NCI-H2107 (cell line): Measurements from ENCODE around the gene PDP2.
"Not testable (repeated sequence)": the region's sequence is repeated elsewhere in the genome, so short reads cannot be mapped to it uniquely, and the experiment has no call there.

Experiments used
- DNase-seq: peaks from one replicate; lab custom pipeline; 2025; lab: John Stamatoyannopoulos, UW

Gene PDP2

DNA sequence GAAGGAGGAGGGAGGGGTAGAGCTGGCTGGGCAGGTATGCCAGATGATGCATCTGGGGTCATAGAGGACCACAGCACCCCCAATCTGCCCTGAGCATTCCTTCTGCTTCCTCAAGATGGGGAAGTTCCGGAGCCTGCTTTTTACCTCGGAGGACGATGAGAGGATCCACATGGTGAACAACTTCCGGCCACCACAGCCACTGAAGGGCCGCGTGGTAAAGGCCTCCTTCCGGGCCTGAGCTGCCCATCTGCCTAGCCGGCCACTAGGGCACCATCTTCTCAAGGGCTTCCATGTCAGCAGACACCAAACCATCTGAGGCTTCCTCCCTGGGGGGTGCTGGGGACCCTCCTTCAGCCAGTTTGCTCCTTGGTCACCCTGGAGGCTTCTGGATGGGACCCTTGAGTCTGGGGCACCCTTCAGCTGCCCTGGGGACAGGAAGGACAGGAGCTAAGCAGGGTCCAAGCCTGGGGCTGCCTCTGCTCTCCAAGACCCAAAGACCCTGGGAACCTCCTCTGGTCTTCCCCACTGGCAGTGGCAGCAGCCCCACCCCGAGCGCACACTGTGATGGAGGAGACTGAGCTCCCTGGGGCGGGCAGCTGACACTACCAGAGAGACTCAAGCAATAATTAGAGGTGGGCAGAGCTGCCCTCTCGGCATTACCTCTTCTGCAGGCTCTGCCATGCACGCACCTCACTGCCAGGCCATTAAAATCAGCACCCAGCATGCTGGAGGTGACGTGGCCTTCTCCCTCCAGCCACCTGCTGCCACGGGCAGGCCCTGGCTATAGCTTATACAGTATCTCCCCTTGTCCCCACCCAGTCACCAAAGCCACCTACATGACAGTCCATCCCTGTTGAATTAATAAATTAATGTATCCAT, 26.8 kb upstream of the PDP2 start:
- DNase-seq = no peak

DNA sequence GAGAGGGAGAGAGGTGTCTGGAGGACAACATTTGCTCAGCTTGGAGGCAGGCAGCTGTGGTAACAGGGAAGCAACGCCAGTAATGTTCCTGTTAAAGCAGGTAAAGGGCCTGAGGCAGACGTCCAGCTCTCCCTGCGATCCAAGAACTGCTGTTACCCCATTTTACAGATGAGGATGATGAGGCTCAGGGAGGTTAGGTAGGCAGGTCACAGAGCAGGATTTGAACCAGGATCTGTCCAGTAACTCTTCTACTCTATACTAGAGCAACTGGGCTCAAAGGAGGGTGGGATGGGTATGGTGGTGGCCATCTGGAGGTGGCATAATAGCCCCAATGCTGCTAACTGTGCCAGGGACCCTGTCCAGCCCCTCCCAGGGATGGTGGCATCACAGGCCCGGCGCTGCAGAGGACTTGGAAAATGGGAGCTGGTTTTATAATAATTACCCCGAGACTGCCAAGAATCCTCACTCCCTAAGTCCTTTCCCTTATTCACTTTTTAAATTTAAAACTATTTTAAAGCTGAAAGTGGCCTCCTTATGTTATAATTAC, 24.1 kb upstream of the PDP2 start:
- DNase-seq = no peak

GRCh38 chr16:66856801-66857200, 23.5 kb upstream of the PDP2 start:
- DNase-seq = no peak

DNA sequence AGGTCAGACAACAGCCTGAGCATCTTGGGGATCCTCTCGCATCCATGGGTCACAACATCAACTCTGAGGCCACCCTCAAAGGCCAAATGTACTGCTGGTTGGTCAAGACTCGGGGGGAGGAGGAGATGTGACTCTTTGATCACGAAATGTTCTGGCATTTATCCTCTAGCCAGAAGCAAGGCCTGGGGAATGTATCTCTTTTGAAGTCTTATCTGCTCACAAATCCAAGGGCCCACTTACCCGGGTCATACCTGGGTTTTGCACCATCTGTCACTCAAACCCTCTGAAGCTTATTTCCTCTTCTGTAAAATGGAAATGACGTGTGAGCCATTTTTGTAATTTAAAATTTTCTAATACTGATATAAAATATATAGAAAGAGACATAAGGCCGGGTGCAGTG, 22.9 kb upstream of the PDP2 start:
- DNase-seq = no peak

DNA sequence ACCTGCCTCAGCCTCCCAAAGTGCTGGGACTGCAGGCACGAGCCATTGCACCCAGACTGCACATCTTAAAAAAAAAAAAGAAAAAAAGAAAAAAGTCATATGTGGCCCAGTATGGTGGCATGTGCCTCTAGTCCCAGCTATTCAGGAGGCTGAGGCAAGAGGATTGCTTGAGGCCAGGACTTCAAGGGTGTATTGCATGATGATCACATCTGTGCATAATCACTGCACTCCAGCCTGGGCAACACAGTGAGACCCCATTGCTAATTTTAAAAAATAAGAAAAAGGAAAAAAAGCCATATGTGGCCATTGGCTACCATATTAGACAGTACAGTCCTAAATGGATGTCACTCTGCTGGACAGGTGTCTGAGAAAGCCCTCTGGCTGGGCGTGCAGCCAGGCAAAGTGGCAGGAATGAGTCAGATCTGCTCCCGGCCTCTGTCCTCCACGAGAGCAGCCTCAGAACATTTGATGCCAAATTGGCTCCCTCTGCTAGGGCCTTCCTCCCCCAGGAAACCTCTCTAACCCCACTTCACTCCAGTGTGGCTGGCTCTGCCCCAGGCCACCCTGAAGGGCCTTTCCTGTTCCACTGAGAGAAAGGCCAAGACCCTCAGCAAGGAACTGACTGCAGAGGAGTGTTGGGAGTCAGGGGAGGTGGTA, 21.4 kb upstream of the PDP2 start:
- no peak for DNase-seq

- no peak for DNase-seq
These were observed 20.8 kb upstream of the PDP2 start for GRCh38 chr16:66859397-66860068.

- DNase-seq = no peak
These were observed 18.2 kb upstream of the PDP2 start for GRCh38 chr16:66862023-66862520.

GRCh38 chr16:66863707-66864106, 16.6 kb upstream of the PDP2 start:
- no peak for DNase-seq

- DNase-seq = no peak
These were observed 10.9 kb upstream of the PDP2 start for GRCh38 chr16:66869424-66869823.

DNA sequence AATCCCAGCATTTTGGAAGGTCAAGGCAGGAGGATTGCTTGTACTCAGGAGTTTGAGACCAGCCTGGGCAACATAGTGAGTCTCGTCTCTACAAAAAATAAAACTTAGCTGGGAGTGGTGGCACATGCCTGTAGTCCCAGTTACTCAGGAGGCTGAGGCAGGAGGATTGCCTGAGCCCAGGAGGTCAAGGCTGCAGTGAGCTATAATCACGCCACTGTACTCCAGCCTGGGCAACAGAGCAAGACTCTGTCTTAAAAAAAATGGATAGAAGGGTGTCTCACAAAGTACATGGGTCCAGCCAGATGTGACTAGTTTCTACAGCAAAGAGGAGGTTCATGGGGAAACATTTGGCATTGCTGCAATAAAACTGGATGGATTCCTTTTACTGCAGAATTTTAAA, 9.0 kb upstream of the PDP2 start:
- not testable (repeated sequence) for DNase-seq

DNA sequence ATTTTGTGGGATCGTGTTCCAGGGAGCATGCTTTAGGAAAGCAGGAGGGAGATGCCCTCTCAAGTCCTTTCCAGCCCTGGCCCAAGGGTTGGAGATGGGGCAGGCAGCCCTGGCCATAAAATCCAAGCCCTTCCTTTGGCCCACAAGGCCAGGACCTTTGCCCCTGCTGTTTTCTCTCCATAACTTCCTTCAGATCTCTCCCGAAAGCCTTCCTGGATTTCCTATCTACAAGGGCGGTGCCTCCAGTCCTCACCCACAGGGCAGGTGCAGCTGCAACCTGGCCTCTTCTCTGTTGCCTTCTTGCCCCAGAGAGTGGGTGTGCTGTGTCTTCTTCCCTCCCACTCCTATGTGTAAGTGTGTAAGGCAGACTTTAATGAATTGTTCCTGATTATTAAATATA, 8.5 kb upstream of the PDP2 start:
- DNase-seq = no peak

DNA sequence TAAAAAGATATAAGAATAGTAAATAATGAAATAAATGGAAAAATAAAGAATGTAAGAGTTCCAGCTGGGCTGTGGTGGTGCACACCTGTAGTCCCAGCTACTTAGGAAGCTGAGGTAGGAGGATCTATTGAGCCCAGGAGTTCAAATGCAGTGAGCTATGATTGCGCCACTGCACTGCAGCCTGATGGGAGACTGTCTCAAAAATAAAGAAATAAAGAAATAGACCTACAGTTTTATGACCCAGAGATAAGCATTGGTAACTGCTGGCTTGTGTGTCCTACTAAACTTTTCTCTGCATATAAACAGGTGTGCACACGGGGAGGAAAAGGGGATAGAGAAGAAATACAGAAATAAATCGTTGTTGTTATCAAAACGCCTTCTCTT, 7.8 kb upstream of the PDP2 start:
- no peak for DNase-seq

DNA sequence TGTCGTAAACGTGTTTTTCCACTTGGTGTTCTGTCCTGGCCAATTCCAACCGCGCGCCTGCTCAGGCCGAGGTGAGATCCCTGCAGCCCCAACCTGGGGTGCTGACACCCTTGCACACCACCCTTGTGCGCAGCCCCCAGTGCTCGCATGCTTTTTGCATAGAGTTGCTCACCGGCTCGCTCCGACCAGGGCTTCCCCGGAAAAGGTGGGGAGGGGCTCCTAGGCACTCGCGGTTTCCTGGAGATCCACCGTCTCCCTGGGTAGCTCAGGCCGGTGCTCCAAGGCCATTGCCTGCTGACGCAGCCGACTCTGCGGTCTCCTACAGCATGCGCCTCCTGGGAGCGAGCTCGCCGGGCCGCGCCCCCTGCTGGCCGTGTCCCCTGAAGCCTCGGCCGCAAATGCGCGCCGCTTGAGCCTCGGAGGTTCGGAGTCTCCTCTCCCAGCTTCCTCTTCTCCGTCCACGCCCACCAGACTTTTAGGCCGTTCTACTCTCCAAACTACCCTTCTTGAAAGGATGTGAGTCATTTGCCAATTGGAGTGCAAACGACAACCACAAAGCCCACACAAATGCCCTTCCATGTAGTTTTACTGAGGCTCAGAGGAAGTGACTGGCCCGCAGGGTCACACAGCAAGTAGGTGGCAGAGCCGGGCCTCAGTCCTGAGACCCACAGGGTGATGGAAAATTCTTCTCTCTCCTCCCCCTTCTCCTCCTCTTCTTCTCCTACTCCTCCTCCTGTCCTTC, 7.2 kb upstream of the PDP2 start:
- DNase-seq = peak; percentile 43

GRCh38 chr16:66873685-66874055, 6.6 kb upstream of the PDP2 start:
- DNase-seq = no peak

- no peak for DNase-seq
These were observed 6.1 kb upstream of the PDP2 start for GRCh38 chr16:66874079-66874775.

GRCh38 chr16:66878067-66878466, 2.2 kb upstream of the PDP2 start:
- DNase-seq = no peak

DNA sequence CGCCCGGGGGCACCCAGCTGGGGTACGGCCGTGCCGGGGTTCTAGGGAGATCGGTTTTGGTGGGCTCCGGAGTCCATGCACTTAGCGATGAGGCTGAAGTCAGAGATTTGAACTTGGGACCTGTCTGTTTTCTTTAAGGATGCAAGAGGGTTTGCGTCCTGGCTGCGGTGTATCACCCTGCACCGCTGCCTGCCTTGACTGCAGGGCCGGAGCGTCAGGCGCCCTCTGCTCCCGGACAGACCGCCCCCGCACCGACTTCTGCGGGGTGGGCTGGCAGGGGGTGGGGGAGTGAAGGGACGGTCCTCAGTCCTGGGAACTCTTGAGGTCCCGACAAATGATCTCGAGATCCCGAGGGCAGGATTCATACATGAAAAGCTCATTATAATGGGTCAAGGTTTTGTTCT, 701 bp downstream of the PDP2 start:
- no peak for DNase-seq

DNA sequence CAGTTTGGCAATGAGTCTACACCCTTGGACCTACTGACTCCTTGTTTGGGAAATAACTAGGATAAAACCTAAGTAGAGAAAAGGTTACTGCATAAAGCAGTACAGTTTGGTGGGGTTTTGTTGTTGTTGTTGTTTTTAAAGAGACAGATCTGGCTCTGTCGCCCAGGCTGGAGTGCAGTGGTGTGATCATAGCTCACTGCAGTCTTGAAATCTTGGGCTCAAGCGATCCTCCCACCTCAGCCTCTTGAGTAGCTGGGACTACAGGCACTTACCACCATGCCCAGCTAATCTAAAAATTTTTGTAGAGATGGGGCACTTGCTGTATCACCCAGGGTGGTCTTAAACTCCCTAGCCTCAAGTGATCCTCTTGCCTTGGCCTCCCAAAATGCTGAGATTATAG, 1.2 kb downstream of the PDP2 start:
- DNase-seq = no peak

DNA sequence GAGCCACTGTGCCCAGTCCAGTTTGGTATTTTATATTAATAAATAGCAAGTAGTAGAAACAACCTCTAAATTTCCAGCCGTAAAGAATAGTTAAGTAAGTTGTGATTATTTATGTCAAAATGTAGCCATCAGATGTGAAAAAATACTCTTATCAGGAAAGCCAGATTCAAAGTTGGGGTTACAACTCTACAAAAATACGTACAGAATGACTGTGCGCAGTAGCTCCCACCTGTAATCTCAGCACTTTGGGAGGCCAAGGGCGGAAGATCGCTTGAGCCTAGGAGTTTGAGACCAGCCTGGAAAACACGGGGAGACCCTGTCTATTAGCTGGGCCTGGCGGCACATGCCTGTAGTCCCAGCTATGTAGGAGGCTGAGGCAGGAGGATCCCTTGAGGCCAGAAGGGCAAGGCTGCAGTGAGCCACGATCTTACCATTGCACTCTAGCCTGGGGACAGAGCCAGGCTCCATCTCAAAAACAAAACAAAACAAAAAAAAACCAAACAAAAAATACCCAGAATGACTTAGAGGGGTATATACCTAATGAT, 1.7 kb downstream of the PDP2 start:
- DNase-seq = no peak

- DNase-seq = no peak
These were observed 2.4 kb downstream of the PDP2 start for GRCh38 chr16:66882702-66883101.

- DNase-seq = no peak
These were observed 5.2 kb downstream of the PDP2 start for GRCh38 chr16:66885491-66885890.
